ENCODE measurements around the gene HSD3B7.

DNA sequence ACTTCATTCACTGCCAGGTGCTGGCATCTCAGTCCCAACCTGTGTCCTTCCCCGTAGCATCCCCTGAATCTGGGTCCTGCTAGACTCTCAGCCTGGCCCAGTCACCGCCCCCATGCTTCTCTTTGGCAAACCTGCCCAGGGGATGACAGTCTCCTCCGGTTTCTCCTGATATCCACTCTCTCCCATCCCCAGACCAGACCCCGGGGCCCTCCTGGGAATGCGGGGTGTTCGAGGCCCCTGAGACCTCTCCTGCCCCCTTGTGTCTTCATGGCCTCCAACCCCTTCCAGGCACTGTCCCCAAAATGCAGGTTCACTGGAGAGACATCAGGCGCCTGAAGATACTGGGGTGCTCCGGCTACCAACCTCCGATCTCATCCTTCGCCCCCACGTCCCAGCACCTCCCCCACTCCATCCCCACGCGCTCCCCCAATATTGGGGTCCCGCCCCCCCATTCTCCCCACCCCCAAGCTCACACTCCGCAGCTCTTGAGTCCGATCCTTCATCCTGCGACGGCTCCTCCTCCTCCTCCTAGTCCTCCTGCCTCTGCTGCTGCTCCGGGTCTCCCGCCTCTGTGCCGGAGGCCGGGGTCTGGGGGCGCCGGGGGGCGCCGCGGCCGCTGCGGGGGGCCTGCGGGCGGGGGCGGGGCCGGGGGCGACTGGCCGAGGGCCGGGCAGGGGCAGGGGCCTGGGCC is 25.0 kb downstream of the HSD3B7 start:
- TF ChIP-seq, protein P1, sequence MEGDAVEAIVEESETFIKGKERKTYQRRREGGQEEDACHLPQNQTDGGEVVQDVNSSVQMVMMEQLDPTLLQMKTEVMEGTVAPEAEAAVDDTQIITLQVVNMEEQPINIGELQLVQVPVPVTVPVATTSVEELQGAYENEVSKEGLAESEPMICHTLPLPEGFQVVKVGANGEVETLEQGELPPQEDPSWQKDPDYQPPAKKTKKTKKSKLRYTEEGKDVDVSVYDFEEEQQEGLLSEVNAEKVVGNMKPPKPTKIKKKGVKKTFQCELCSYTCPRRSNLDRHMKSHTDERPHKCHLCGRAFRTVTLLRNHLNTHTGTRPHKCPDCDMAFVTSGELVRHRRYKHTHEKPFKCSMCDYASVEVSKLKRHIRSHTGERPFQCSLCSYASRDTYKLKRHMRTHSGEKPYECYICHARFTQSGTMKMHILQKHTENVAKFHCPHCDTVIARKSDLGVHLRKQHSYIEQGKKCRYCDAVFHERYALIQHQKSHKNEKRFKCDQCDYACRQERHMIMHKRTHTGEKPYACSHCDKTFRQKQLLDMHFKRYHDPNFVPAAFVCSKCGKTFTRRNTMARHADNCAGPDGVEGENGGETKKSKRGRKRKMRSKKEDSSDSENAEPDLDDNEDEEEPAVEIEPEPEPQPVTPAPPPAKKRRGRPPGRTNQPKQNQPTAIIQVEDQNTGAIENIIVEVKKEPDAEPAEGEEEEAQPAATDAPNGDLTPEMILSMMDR (IDR thresholded peaks at IDR 0.05): no peak
- TF ChIP-seq POLR2AphosphoS5 (IDR thresholded peaks at IDR 0.05; ENCODE audit: insufficient read depth in 1 of 2, low read depth in 1 of 2): no peak
- TF ChIP-seq POLR2A (IDR thresholded peaks at IDR 0.05): no peak
